WTC11 (cell line): Measurements from ENCODE around the gene LDLRAD2. TPM values are rescaled to one million over a fixed set of nuclear protein-coding genes. Genes with fewer than 3 reads are reported as not detected.
A peak's percentile ranks its signal among the peaks of the same experiment; 100 is the strongest.

Experiments
- ATAC-seq: fragments of 200-7000 bp; cut with Tn5 transposase; 2 replicates; pipeline ENCODE4 v1.10.0; 2021; ENCODE audit warnings: mild to moderate bottlenecking, moderate library complexity
- CTCF ChIA-PET: fragments of 300-600 bp; sonication (Branson Sonifier 250); formaldehyde crosslinking; loops from one replicate; lab custom pipeline; 2021; ENCODE audit warnings: antibody characterized with exemption; lab: Charles Lee
- POLR2A ChIA-PET: fragments of 350-600 bp; sonication (Branson Sonifier 250); formaldehyde crosslinking; loops from one replicate; lab custom pipeline; 2021; ENCODE audit warnings: antibody characterized with exemption; lab: Charles Lee
- DNase-seq: peaks from one replicate; pipeline ENCODE4 v3.0.0; 2021; ENCODE audit warnings: low spot score
- H3K27ac Mint-ChIP-seq: 2 replicates; pipeline ENCODE4 v1.8.0; 2021; ENCODE audit warnings: mixed read lengths
- H3K27me3 Mint-ChIP-seq: 2 replicates; pipeline ENCODE4 v1.8.0; 2021; ENCODE audit warnings: low read depth, mild to moderate bottlenecking, moderate library complexity, mixed read lengths
- H3K36me3 Mint-ChIP-seq: 2 replicates; pipeline ENCODE4 v1.8.0; 2021; ENCODE audit warnings: mixed read lengths
- H3K4me1 Mint-ChIP-seq: 2 replicates; pipeline ENCODE4 v1.8.0; 2022; ENCODE audit warnings: mixed read lengths
- H3K4me3 Mint-ChIP-seq: 2 replicates; pipeline ENCODE4 v1.8.0; 2021; ENCODE audit warnings: mild to moderate bottlenecking, moderate library complexity, mixed read lengths
- H3K9me3 Mint-ChIP-seq: 2 replicates; pipeline ENCODE4 v1.8.0; 2021; ENCODE audit warnings: mixed read lengths
- ATF1 ChIP-seq: sonication (generic); formaldehyde crosslinking; IDR thresholded peaks from 2 replicates; pipeline ENCODE4 v1.8.1; 2023; ENCODE audit warnings: mild to moderate bottlenecking, moderate library complexity, missing genetic modification reagents
- ATF2 ChIP-seq: sonication (generic); formaldehyde crosslinking; IDR thresholded peaks from 2 replicates; pipeline ENCODE4 v1.8.1; 2022; ENCODE audit warnings: low read depth, missing genetic modification reagents, borderline replicate concordance
- CBFB ChIP-seq: sonication (generic); formaldehyde crosslinking; IDR thresholded peaks from 2 replicates; pipeline ENCODE4 v1.8.1; 2022; ENCODE audit warnings: mild to moderate bottlenecking, low read depth, missing genetic modification reagents
- CTCF ChIP-seq: fragments of 200-600 bp; IDR thresholded peaks from 2 replicates; pipeline ENCODE4 v1.8.0; 2022; ENCODE audit warnings: antibody characterized with exemption
- E2F4 ChIP-seq: sonication (generic); formaldehyde crosslinking; IDR thresholded peaks from 2 replicates; pipeline ENCODE4 v1.8.1; 2022; ENCODE audit warnings: low read depth, mild to moderate bottlenecking, moderate library complexity, missing genetic modification reagents, borderline replicate concordance
- EMX1 ChIP-seq: fragments of 250-450 bp; sonication (Bioruptor Pico); IDR thresholded peaks from 2 replicates; pipeline ENCODE4 v1.8.0; 2021; ENCODE audit warnings: mild to moderate bottlenecking
- HMGA2 ChIP-seq: fragments of 250-450 bp; sonication (Bioruptor Pico); IDR thresholded peaks from 2 replicates; pipeline ENCODE4 v1.4.0; 2021; ENCODE audit warnings: mild to moderate bottlenecking, moderate library complexity
- IRF2 ChIP-seq: sonication (generic); formaldehyde crosslinking; IDR thresholded peaks from 2 replicates; pipeline ENCODE4 v1.8.0; 2022; ENCODE audit warnings: low read depth, missing genetic modification reagents, borderline replicate concordance
- NFE2L1 ChIP-seq: sonication (generic); formaldehyde crosslinking; IDR thresholded peaks from 2 replicates; pipeline ENCODE4 v1.8.1; 2023; ENCODE audit warnings: missing genetic modification reagents
- NFYB ChIP-seq: sonication (generic); formaldehyde crosslinking; conservative IDR thresholded peaks from 2 replicates; pipeline ENCODE4 v1.8.0; 2022; ENCODE audit warnings: low read depth, missing genetic modification reagents
- PREB ChIP-seq: sonication (generic); formaldehyde crosslinking; IDR thresholded peaks from 2 replicates; pipeline ENCODE4 v1.8.1; 2022; ENCODE audit warnings: mild to moderate bottlenecking, missing genetic modification reagents, moderate library complexity, borderline replicate concordance
- TCF7 ChIP-seq: sonication (generic); formaldehyde crosslinking; IDR thresholded peaks from 2 replicates; pipeline ENCODE4 v1.8.0; 2022; ENCODE audit warnings: mild to moderate bottlenecking, low read depth, missing genetic modification reagents, moderate library complexity
- ZNF138 ChIP-seq: sonication (generic); formaldehyde crosslinking; conservative IDR thresholded peaks from 2 replicates; pipeline ENCODE4 v1.8.1; 2022; ENCODE audit warnings: mild to moderate bottlenecking, moderate library complexity, missing genetic modification reagents
- ZNF512 ChIP-seq: sonication (generic); formaldehyde crosslinking; IDR thresholded peaks from 2 replicates; pipeline ENCODE4 v1.8.1; 2022; ENCODE audit warnings: missing genetic modification reagents, borderline replicate concordance
- ZNF671 ChIP-seq: fragments of 250-450 bp; sonication (Bioruptor Pico); IDR thresholded peaks from 2 replicates; pipeline ENCODE4 v1.8.0; 2021; ENCODE audit warnings: mild to moderate bottlenecking
- total RNA-seq: library from RNA; stranded (reverse); gene quantifications from 3 replicates; pipeline ENCODE4 v1.2.3, GENCODE V29; 2021
- TF ChIP-seq, protein P1 (sequence below): sonication (generic); formaldehyde crosslinking; IDR thresholded peaks from 2 replicates; pipeline ENCODE4 v1.8.1; 2023; ENCODE audit warnings: mild to moderate bottlenecking, moderate library complexity, missing genetic modification reagents
- TF ChIP-seq, protein P2 (sequence below): sonication (generic); formaldehyde crosslinking; IDR thresholded peaks from 2 replicates; pipeline ENCODE4 v1.8.0; 2023; ENCODE audit warnings: mild to moderate bottlenecking, missing genetic modification reagents
- TF ChIP-seq, protein P3 (sequence below): sonication (generic); formaldehyde crosslinking; conservative IDR thresholded peaks from 2 replicates; pipeline ENCODE4 v1.8.1; 2023; ENCODE audit warnings: mild to moderate bottlenecking, low read depth, missing genetic modification reagents, moderate library complexity

Gene LDLRAD2
- total RNA-seq, 1 experiment from 2014 or later, result 0.63 TPM

- TF ChIP-seq, protein P1, sequence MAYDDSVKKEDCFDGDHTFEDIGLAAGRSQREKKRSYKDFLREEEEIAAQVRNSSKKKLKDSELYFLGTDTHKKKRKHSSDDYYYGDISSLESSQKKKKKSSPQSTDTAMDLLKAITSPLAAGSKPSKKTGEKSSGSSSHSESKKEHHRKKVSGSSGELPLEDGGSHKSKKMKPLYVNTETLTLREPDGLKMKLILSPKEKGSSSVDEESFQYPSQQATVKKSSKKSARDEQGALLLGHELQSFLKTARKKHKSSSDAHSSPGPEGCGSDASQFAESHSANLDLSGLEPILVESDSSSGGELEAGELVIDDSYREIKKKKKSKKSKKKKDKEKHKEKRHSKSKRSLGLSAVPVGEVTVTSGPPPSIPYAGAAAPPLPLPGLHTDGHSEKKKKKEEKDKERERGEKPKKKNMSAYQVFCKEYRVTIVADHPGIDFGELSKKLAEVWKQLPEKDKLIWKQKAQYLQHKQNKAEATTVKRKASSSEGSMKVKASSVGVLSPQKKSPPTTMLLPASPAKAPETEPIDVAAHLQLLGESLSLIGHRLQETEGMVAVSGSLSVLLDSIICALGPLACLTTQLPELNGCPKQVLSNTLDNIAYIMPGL (CRISPR knock-in tag), result no peak
Observed at GRCh38 chr1:21855257-21856096, 43.4 kb downstream of the LDLRAD2 start (continued).

DNA sequence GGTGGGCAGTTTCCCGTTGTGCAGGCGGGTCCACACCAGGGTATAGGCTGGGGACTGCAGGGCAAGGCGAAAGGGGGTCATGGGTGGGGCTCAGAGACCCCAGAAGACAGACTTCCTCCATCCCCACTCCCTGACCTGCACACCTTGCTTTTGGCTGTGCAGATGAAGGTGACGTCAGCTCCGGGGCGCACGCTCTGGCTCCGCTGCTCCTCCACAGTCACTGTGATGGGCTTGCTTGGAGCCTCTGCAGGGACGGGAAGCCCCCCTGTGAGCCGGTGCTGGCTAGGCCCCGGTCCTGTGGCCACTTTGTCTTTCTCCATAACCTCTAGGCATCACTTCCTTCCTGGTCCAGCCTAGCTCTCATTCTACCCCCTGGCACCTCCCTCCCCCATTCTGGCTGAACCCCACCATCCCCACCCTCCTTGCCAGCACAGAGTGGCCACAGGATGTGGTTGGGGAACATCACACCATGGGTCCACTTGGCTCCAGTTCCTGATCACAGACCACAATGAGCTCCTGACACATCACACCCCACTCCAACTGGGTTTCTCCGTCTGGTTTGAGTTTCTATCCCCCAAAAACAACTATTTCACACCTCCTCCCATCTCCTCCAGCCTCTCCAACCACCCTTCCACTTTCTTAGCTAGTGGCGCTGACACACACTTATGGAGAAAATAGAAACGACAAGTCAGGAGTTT is 45.2 kb downstream of the LDLRAD2 start:
- H3K9me3 Mint-ChIP-seq, result no peaks in the 10 kb centered on the region
- ATAC-seq (no peak), DNase-seq (no peak)
- peaks cover 50% of the 10 kb centered on the region for H3K36me3 Mint-ChIP-seq
- no peaks in the 10 kb centered on the region for H3K4me1 Mint-ChIP-seq
- POLR2A ChIA-PET, result no interaction called here
- peak overlapping the region; percentile 37; the same call in 1 of the 2 replicates for H3K27ac Mint-ChIP-seq
- no peaks in the 10 kb centered on the region for H3K27me3 Mint-ChIP-seq
- no peak overlapping the region for H3K4me3 Mint-ChIP-seq
- CTCF ChIA-PET, result interaction anchor here (0.5 kb wide), 1 partner anchor 560 kb away, joined by 3 read pairs; no protein-coding TSS in a partner anchor
- TF ChIP-seq ATF1 (CRISPR knock-in tag) (no peak), NFYB (CRISPR knock-in tag) (no peak), ZNF671 (CRISPR knock-in tag) (no peak), CTCF (no peak), CBFB (CRISPR knock-in tag) (no peak), NFE2L1 (no peak), ZNF512 (CRISPR knock-in tag) (no peak), ZNF138 (CRISPR knock-in tag) (no peak), PREB (no peak), IRF2 (CRISPR knock-in tag) (no peak), E2F4 (no peak), EMX1 (CRISPR knock-in tag) (no peak), ATF2 (CRISPR knock-in tag) (no peak), HMGA2 (CRISPR knock-in tag) (no peak), TCF7 (no peak)
- TF ChIP-seq, protein P2, sequence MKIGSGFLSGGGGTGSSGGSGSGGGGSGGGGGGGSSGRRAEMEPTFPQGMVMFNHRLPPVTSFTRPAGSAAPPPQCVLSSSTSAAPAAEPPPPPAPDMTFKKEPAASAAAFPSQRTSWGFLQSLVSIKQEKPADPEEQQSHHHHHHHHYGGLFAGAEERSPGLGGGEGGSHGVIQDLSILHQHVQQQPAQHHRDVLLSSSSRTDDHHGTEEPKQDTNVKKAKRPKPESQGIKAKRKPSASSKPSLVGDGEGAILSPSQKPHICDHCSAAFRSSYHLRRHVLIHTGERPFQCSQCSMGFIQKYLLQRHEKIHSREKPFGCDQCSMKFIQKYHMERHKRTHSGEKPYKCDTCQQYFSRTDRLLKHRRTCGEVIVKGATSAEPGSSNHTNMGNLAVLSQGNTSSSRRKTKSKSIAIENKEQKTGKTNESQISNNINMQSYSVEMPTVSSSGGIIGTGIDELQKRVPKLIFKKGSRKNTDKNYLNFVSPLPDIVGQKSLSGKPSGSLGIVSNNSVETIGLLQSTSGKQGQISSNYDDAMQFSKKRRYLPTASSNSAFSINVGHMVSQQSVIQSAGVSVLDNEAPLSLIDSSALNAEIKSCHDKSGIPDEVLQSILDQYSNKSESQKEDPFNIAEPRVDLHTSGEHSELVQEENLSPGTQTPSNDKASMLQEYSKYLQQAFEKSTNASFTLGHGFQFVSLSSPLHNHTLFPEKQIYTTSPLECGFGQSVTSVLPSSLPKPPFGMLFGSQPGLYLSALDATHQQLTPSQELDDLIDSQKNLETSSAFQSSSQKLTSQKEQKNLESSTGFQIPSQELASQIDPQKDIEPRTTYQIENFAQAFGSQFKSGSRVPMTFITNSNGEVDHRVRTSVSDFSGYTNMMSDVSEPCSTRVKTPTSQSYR, result no peak
- TF ChIP-seq, protein P3, sequence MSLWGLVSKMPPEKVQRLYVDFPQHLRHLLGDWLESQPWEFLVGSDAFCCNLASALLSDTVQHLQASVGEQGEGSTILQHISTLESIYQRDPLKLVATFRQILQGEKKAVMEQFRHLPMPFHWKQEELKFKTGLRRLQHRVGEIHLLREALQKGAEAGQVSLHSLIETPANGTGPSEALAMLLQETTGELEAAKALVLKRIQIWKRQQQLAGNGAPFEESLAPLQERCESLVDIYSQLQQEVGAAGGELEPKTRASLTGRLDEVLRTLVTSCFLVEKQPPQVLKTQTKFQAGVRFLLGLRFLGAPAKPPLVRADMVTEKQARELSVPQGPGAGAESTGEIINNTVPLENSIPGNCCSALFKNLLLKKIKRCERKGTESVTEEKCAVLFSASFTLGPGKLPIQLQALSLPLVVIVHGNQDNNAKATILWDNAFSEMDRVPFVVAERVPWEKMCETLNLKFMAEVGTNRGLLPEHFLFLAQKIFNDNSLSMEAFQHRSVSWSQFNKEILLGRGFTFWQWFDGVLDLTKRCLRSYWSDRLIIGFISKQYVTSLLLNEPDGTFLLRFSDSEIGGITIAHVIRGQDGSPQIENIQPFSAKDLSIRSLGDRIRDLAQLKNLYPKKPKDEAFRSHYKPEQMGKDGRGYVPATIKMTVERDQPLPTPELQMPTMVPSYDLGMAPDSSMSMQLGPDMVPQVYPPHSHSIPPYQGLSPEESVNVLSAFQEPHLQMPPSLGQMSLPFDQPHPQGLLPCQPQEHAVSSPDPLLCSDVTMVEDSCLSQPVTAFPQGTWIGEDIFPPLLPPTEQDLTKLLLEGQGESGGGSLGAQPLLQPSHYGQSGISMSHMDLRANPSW (CRISPR knock-in tag), result no peak
